GM10847 (cell line): ENCODE results near the gene ENPP7.

Source experiments
- POLR2A ChIP-seq: IDR thresholded peaks from 2 replicates; pipeline ENCODE4 v1.6.1; 2011; ENCODE audit not compliant: insufficient read length; ENCODE audit errors: extremely low read depth

ENPP7 gene

GRCh38 chr17:79698146-79698846 lies 32.4 kb upstream of the ENPP7 start:
- TF ChIP-seq POLR2A: no peak

GRCh38 chr17:79699386-79700036 lies 31.2 kb upstream of the ENPP7 start:
- TF ChIP-seq POLR2A: no peak

GRCh38 chr17:79700592-79700991 lies 30.2 kb upstream of the ENPP7 start:
- TF ChIP-seq POLR2A: no peak

GRCh38 chr17:79702034-79702433 lies 28.7 kb upstream of the ENPP7 start:
- no peak for TF ChIP-seq POLR2A

- no peak for TF ChIP-seq POLR2A
Measured at GRCh38 chr17:79702550-79703236, 28.1 kb upstream of the ENPP7 start.

GRCh38 chr17:79704691-79705090 lies 26.1 kb upstream of the ENPP7 start:
- TF ChIP-seq POLR2A: no peak

- TF ChIP-seq POLR2A: no peak
Measured at GRCh38 chr17:79705674-79706073, 25.1 kb upstream of the ENPP7 start.

- no peak for TF ChIP-seq POLR2A
Measured at GRCh38 chr17:79706931-79707850, 23.6 kb upstream of the ENPP7 start.

GRCh38 chr17:79707931-79708891 lies 22.5 kb upstream of the ENPP7 start:
- no peak for TF ChIP-seq POLR2A

- TF ChIP-seq POLR2A: no peak
Measured at GRCh38 chr17:79711715-79712305, 18.9 kb upstream of the ENPP7 start.

- TF ChIP-seq POLR2A: no peak
Measured at GRCh38 chr17:79713391-79713790, 17.4 kb upstream of the ENPP7 start.

GRCh38 chr17:79714176-79715097 lies 16.3 kb upstream of the ENPP7 start:
- no peak for TF ChIP-seq POLR2A

- no peak for TF ChIP-seq POLR2A
Measured at GRCh38 chr17:79715098-79715942, 15.4 kb upstream of the ENPP7 start.
